Naive B cell (primary cell): ENCODE measurements around the gene ID2. TPM values are rescaled to one million over a fixed set of nuclear protein-coding genes. Genes with fewer than 3 reads are reported as not detected.
"Not testable (repeated sequence)": the region's sequence is repeated elsewhere in the genome, so short reads cannot be mapped to it uniquely, and the experiment has no call there.

Source experiments
- ATAC-seq, 2 donors: fragments of 150-1000 bp; cut with Tn5 transposase; 2 replicates each; pipeline ENCODE4 v1.10.0; 2021; ENCODE audit warnings: low read depth in 2 of 2, mild to moderate bottlenecking in 2 of 2, moderate library complexity in 2 of 2
- DNase-seq: peaks from one replicate; pipeline ENCODE4 v3.0.0; 2022
- H3K27ac Mint-ChIP-seq, 6 donors: one replicate each; pipeline ENCODE4 v1.8.0; 2020 to 2022; ENCODE audit warnings: mild to moderate bottlenecking in 6 of 6, mixed read lengths in 6 of 6, moderate library complexity in 5 of 6, inconsistent platforms in 2 of 6
- H3K27me3 Mint-ChIP-seq, 3 donors: one replicate each; pipeline ENCODE4 v1.8.0; 2021 to 2022; ENCODE audit warnings: mixed read lengths in 3 of 3, mild to moderate bottlenecking in 1 of 3
- H3K36me3 Mint-ChIP-seq, 2 donors: one replicate each; pipeline ENCODE4 v1.8.0; 2020 to 2022; ENCODE audit warnings: mixed read lengths in 2 of 2, inconsistent platforms in 1 of 2, mild to moderate bottlenecking in 1 of 2
- H3K4me1 Mint-ChIP-seq, 3 donors: one replicate each; pipeline ENCODE4 v1.8.0; 2020 to 2022; ENCODE audit warnings: mixed read lengths in 3 of 3, inconsistent platforms in 1 of 3, mild to moderate bottlenecking in 1 of 3, moderate library complexity in 1 of 3
- H3K4me3 Mint-ChIP-seq, 8 donors: one replicate each; pipeline ENCODE4 v1.8.0; 2020 to 2022; ENCODE audit warnings: mild to moderate bottlenecking in 8 of 8, mixed read lengths in 8 of 8, moderate library complexity in 8 of 8, inconsistent platforms in 2 of 8
- H3K9me3 Mint-ChIP-seq, 7 donors: one replicate each; pipeline ENCODE4 v1.8.0; 2020 to 2022; ENCODE audit warnings: mixed read lengths in 7 of 7, mild to moderate bottlenecking in 5 of 7, inconsistent platforms in 2 of 7, moderate library complexity in 1 of 7
- polyA plus RNA-seq, 6 donors: library from polyadenylated mRNA; unstranded; fragments of 300-500 nt; fragmentation: Illumina TruSeq; gene quantifications; one replicate each; pipeline ENCODE4 v1.2.3, GENCODE V29; 2021; ENCODE audit warnings: low read depth in 6 of 6

ID2 gene
- polyA plus RNA-seq, 6 donors from 2014 or later: 3.2 to 9.4 (median 4.0) TPM

DNA sequence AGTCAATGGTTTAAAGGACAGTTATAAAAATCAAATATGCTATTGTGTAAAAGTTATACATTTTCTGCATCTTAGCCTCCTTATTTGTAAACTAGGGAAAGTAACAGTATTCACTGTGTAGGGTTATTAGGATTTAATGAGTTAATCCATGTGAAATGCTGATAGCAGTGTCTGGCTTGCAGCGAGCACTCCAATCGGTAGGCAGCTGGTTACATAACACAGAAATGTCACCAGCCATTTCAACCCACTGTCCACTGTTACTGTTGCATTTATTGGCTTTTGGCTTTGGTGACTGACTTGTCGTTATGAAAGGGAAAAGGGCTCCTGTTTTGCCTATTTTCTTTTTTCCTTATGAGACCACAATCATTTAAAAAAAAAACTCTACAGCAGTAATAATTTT lies 38.9 kb downstream of the ID2 start:
- no peak for ATAC-seq
- Mint-ChIP-seq H3K9me3 (peaks cover 0 to 16% (median 6%) of the 10 kb centered on the region in 7 donors), H3K4me3 (no peak overlapping the region), H3K27me3 (peaks cover 0 to 3% (median 0%) of the 10 kb centered on the region in 3 donors), H3K27ac (no peak overlapping the region), H3K36me3 (peaks cover 6% of the 10 kb centered on the region in 2 donors), H3K4me1 (no peaks in the 10 kb centered on the region)
- DNase-seq: no peak

GRCh38 chr2:8721410-8721809 lies 39.6 kb downstream of the ID2 start:
- no peak for DNase-seq

GRCh38 chr2:8722986-8723385 lies 41.1 kb downstream of the ID2 start:
- H3K4me3 Mint-ChIP-seq: no peak overlapping the region
- no peak for ATAC-seq

More at GRCh38 chr2:8721410-8721809, 39.6 kb downstream of the ID2 start:
- Mint-ChIP-seq H3K4me1 (no peaks in the 10 kb centered on the region), H3K27me3 (no peaks in the 10 kb centered on the region), H3K9me3 (peaks cover 0 to 9% (median under 1%) of the 10 kb centered on the region in 7 donors), H3K4me3 (no peak overlapping the region), H3K36me3 (no peaks in the 10 kb centered on the region), H3K27ac (no peak overlapping the region)
- ATAC-seq: no peak

DNA sequence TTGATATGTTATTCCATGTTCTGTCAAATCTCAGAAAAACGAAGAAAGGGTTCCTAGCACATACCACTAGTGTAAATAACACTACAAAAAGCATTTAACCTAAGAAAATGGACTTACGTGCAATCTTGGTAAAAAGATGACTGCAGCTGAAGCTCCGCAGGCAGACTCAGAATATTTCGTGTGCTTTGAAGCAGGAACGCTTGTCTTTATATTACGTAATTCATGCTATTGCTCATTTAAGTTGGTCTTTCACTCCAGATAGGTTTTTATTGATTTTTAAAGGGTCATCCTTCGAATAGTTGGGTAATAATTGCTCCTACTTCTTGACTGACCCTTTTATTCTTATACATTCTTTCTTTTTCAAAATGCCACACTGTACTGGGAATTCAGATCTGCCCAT lies 44.0 kb downstream of the ID2 start:
- Mint-ChIP-seq H3K4me1 (no peaks in the 10 kb centered on the region), H3K27me3 (no peaks in the 10 kb centered on the region), H3K27ac (no peak overlapping the region), H3K4me3 (no peak overlapping the region), H3K9me3 (no peaks in the 10 kb centered on the region), H3K36me3 (peaks cover 18 to 23% of the 10 kb centered on the region in 2 donors)
- ATAC-seq: no peak
- no peak for DNase-seq

More at GRCh38 chr2:8722986-8723385, 41.1 kb downstream of the ID2 start:
- Mint-ChIP-seq H3K27me3 (no peaks in the 10 kb centered on the region), H3K4me1 (no peaks in the 10 kb centered on the region), H3K36me3 (no peaks in the 10 kb centered on the region), H3K27ac (no peak overlapping the region), H3K9me3 (no peaks in the 10 kb centered on the region)
- DNase-seq: no peak

- Mint-ChIP-seq H3K4me1 (no peaks in the 10 kb centered on the region), H3K36me3 (peaks cover 35 to 45% of the 10 kb centered on the region in 2 donors), H3K27ac (no peak overlapping the region), H3K9me3 (no peaks in the 10 kb centered on the region), H3K4me3 (no peak overlapping the region), H3K27me3 (no peaks in the 10 kb centered on the region)
- DNase-seq (no peak), ATAC-seq (no peak)
Measured at GRCh38 chr2:8728305-8729015, 46.6 kb downstream of the ID2 start.

- DNase-seq, H3K4me1 Mint-ChIP-seq, H3K4me3 Mint-ChIP-seq, H3K27ac Mint-ChIP-seq, H3K27me3 Mint-ChIP-seq, ATAC-seq, H3K9me3 Mint-ChIP-seq: not testable (repeated sequence)
- peaks cover 41 to 47% of the 10 kb centered on the region in 2 donors for H3K36me3 Mint-ChIP-seq
Measured at GRCh38 chr2:8729101-8729500, 47.2 kb downstream of the ID2 start.

DNA sequence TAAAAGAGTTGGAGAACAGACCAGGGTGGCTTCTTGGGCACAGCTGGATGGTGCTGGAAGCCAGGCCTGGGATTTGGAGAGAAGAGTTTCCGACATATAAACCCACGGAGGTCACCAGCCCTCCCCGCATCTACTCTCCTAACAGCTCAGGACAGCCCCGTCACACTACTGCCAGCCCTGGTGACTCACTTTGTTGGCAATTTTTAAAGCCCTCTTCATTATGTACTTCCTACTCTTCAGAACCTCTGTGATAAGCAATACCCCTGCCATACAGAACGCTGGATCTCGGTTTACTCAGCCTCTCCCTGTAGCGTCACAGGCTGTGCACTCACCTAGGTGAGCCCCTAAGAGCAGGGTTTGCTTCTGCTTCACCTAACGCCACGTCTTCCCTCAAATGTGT lies 48.1 kb downstream of the ID2 start:
- H3K36me3 Mint-ChIP-seq: peaks cover 43 to 47% of the 10 kb centered on the region in 2 donors

DNA sequence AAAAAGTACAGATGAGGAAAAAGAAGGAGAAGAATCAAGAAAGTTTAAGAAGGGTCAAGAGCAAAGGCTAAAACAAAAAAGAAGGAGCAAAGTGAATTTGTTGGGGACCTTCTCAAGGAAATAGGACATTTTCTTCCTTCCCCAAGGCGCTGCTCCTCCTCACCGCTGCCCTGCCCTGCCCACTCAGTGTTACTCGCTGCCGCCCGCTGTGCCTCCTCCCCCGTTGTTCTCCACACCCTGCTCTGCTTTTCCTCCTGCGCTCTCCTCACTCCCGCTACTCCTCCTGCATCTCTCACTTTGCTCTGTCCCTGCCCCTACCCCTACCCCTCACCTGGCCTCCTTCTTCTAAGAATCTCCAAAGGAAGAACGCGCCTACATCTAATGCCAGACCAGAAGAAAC lies 50.7 kb downstream of the ID2 start:
- H3K9me3 Mint-ChIP-seq: no peaks in the 10 kb centered on the region
- no peak overlapping the region for H3K4me3 Mint-ChIP-seq
- no peaks in the 10 kb centered on the region for H3K27me3 Mint-ChIP-seq
- no peak overlapping the region for H3K27ac Mint-ChIP-seq
- ATAC-seq: no peak
- no peak for DNase-seq
- peaks cover 47 to 50% of the 10 kb centered on the region in 2 donors for H3K36me3 Mint-ChIP-seq
- H3K4me1 Mint-ChIP-seq: no peaks in the 10 kb centered on the region

More for the DNA sequence above, 48.1 kb downstream of the ID2 start:
- no peaks in the 10 kb centered on the region for H3K27me3 Mint-ChIP-seq
- H3K4me3 Mint-ChIP-seq: no peak overlapping the region
- no peak for DNase-seq
- H3K9me3 Mint-ChIP-seq: no peaks in the 10 kb centered on the region
- H3K27ac Mint-ChIP-seq: no peak overlapping the region
- ATAC-seq: no peak
- H3K4me1 Mint-ChIP-seq: no peaks in the 10 kb centered on the region

Other genes with a start within 250 kb of the ID2 start
- 10 to 100 TPM in 5 of 6 donors, 1 to 10 TPM in 1; 9.2 to 28.3 (median 17.5) TPM for gene KIDINS220, start 155.6 kb downstream of the ID2 start, polyA plus RNA-seq